ENCODE measurements around the gene ANKRD11. TPM values are rescaled to one million over a fixed set of nuclear protein-coding genes. Genes with fewer than 3 reads are reported as not detected.

The ANKRD11 gene
- total RNA-seq, 1 donor from 2014 or later, result 165 TPM

GRCh38 chr16:89502081-89502843, 11.9 kb upstream of the ANKRD11 start:
- DNase-seq (ENCODE audit: low spot score), result no peak
- TF ChIP-seq, protein P1, sequence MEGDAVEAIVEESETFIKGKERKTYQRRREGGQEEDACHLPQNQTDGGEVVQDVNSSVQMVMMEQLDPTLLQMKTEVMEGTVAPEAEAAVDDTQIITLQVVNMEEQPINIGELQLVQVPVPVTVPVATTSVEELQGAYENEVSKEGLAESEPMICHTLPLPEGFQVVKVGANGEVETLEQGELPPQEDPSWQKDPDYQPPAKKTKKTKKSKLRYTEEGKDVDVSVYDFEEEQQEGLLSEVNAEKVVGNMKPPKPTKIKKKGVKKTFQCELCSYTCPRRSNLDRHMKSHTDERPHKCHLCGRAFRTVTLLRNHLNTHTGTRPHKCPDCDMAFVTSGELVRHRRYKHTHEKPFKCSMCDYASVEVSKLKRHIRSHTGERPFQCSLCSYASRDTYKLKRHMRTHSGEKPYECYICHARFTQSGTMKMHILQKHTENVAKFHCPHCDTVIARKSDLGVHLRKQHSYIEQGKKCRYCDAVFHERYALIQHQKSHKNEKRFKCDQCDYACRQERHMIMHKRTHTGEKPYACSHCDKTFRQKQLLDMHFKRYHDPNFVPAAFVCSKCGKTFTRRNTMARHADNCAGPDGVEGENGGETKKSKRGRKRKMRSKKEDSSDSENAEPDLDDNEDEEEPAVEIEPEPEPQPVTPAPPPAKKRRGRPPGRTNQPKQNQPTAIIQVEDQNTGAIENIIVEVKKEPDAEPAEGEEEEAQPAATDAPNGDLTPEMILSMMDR (IDR thresholded peaks at IDR 0.05; ENCODE audit: unreplicated experiment), result no peak
- H3K27me3 Mint-ChIP-seq (ENCODE audit: unreplicated experiment), result peaks cover 4% of the 10 kb centered on the region
- H3K4me3 Mint-ChIP-seq (ENCODE audit: unreplicated experiment), result no peak overlapping the region
- no peaks in the 10 kb centered on the region for H3K9me3 Mint-ChIP-seq (ENCODE audit: unreplicated experiment)
- no peaks in the 10 kb centered on the region for H3K36me3 Mint-ChIP-seq (ENCODE audit: low read depth, unreplicated experiment)
- no peak overlapping the region for H3K27ac Mint-ChIP-seq (ENCODE audit: unreplicated experiment)
- peaks cover 17% of the 10 kb centered on the region for H3K4me1 Mint-ChIP-seq (ENCODE audit: unreplicated experiment)

GRCh38 chr16:89499767-89500166, 9.4 kb upstream of the ANKRD11 start:
- Mint-ChIP-seq H3K27me3 (ENCODE audit: unreplicated experiment) (no peaks in the 10 kb centered on the region), H3K36me3 (ENCODE audit: low read depth, unreplicated experiment) (no peaks in the 10 kb centered on the region), H3K4me3 (ENCODE audit: unreplicated experiment) (no peak overlapping the region), H3K4me1 (ENCODE audit: unreplicated experiment) (peaks cover 4% of the 10 kb centered on the region), H3K27ac (ENCODE audit: unreplicated experiment) (no peak overlapping the region), H3K9me3 (ENCODE audit: unreplicated experiment) (no peaks in the 10 kb centered on the region)
- TF ChIP-seq, protein P1 (IDR thresholded peaks at IDR 0.05; ENCODE audit: unreplicated experiment), result no peak
- no peak for DNase-seq (ENCODE audit: low spot score)

GRCh38 chr16:89498839-89499238, 8.5 kb upstream of the ANKRD11 start:
- TF ChIP-seq, protein P1 (IDR thresholded peaks at IDR 0.05; ENCODE audit: unreplicated experiment), result no peak
- no peak for DNase-seq (ENCODE audit: low spot score)
- no peaks in the 10 kb centered on the region for H3K27me3 Mint-ChIP-seq (ENCODE audit: unreplicated experiment)
- H3K4me3 Mint-ChIP-seq (ENCODE audit: unreplicated experiment), result no peak overlapping the region
- H3K27ac Mint-ChIP-seq (ENCODE audit: unreplicated experiment), result no peak overlapping the region
- H3K9me3 Mint-ChIP-seq (ENCODE audit: unreplicated experiment), result no peaks in the 10 kb centered on the region
- peaks cover 4% of the 10 kb centered on the region for H3K4me1 Mint-ChIP-seq (ENCODE audit: unreplicated experiment)
- no peaks in the 10 kb centered on the region for H3K36me3 Mint-ChIP-seq (ENCODE audit: low read depth, unreplicated experiment)

DNA sequence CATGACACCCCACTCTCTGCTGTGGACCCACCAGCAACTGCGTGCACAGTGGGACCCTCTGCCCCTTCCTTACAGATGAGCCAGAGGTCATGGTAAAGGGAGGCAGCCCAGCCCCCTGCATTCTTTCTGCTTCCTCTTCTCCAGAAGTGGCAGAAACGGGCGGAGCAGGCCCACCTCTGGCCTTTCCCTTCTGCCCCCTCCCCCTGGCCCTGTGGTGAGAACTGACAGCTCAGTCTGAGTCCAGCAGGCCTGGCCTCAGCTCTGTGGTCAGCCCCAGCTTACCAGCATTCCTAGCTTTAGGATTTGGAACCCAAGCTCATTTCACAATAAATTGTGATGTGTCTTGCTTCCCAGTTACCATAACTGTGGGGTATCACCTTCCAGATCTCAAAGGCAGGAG, 4.8 kb upstream of the ANKRD11 start:
- Mint-ChIP-seq H3K27ac (ENCODE audit: unreplicated experiment) (peak overlapping the region; percentile 48), H3K36me3 (ENCODE audit: low read depth, unreplicated experiment) (no peaks in the 10 kb centered on the region), H3K4me3 (ENCODE audit: unreplicated experiment) (no peak overlapping the region), H3K27me3 (ENCODE audit: unreplicated experiment) (peaks cover 8% of the 10 kb centered on the region), H3K4me1 (ENCODE audit: unreplicated experiment) (peaks cover 20% of the 10 kb centered on the region), H3K9me3 (ENCODE audit: unreplicated experiment) (no peaks in the 10 kb centered on the region)
- DNase-seq (ENCODE audit: low spot score), result no peak
- TF ChIP-seq, protein P1 (IDR thresholded peaks at IDR 0.05; ENCODE audit: unreplicated experiment), result no peak

DNA sequence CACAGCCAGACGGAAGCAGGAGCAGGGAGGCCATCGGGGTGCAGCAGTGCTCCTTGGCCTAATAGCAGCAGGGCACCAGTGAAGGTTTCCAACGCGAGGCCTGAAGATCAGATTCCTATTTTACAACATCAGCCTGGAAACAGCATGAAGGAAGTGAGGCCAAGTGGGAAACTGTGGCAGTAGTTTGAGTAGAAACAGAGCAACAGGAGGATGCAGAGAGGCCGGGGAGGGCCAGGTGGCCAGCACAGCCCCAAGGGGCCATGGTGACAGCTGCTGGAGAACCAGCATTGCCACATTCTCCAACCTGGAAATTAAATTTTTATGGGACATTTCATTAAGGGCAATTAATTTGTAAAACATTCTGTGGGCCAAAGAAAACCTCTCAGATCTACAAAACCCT, 3.4 kb upstream of the ANKRD11 start:
- peaks cover 4% of the 10 kb centered on the region for H3K36me3 Mint-ChIP-seq (ENCODE audit: low read depth, unreplicated experiment)
- DNase-seq (ENCODE audit: low spot score), result no peak
- TF ChIP-seq, protein P1 (IDR thresholded peaks at IDR 0.05; ENCODE audit: unreplicated experiment), result no peak
- no peaks in the 10 kb centered on the region for H3K9me3 Mint-ChIP-seq (ENCODE audit: unreplicated experiment)
- no peak overlapping the region for H3K27ac Mint-ChIP-seq (ENCODE audit: unreplicated experiment)
- H3K4me3 Mint-ChIP-seq (ENCODE audit: unreplicated experiment), result no peak overlapping the region
- H3K27me3 Mint-ChIP-seq (ENCODE audit: unreplicated experiment), result peaks cover 12% of the 10 kb centered on the region
- peaks cover 24% of the 10 kb centered on the region for H3K4me1 Mint-ChIP-seq (ENCODE audit: unreplicated experiment)
